Smooth muscle cell (in vitro differentiated cells): ENCODE results near the gene TMCO4. TPM values are rescaled to one million over a fixed set of nuclear protein-coding genes. Genes with fewer than 3 reads are reported as not detected.

Experiments
- DNase-seq: peaks from one replicate; lab custom pipeline; 2025; ENCODE audit not compliant: unreplicated experiment; lab: John Stamatoyannopoulos, UW
- H2AFZ ChIP-seq: fragments of 200-600 bp; sonication (generic); 2 replicates; pipeline ENCODE4 v1.6.0; 2016; ENCODE audit warnings: antibody characterized with exemption, low read depth, mild to moderate bottlenecking
- H3F3A ChIP-seq: fragments of 200-600 bp; sonication (generic); 2 replicates; pipeline ENCODE4 v1.6.0; 2017; ENCODE audit warnings: antibody characterized with exemption, low read depth
- H3K27ac ChIP-seq: fragments of 200-600 bp; sonication (generic); 2 replicates; pipeline ENCODE4 v1.5.1; 2016; ENCODE audit warnings: low read depth, mild to moderate bottlenecking
- H3K27me3 ChIP-seq: fragments of 200-600 bp; sonication (generic); 2 replicates; pipeline ENCODE4 v1.6.1; 2016; ENCODE audit warnings: low read depth, mild to moderate bottlenecking
- H3K36me3 ChIP-seq: fragments of 200-600 bp; sonication (generic); 2 replicates; pipeline ENCODE4 v1.5.1; 2016; ENCODE audit warnings: low read depth
- H3K4me1 ChIP-seq: fragments of 200-600 bp; sonication (generic); 2 replicates; pipeline ENCODE4 v1.5.1; 2016; ENCODE audit warnings: low read depth
- H3K4me2 ChIP-seq: fragments of 200-600 bp; sonication (generic); 2 replicates; pipeline ENCODE4 v1.6.0; 2016; ENCODE audit warnings: mild to moderate bottlenecking
- H3K4me3 ChIP-seq: fragments of 200-600 bp; sonication (generic); 2 replicates; pipeline ENCODE4 v1.5.1; 2016; ENCODE audit warnings: mild to moderate bottlenecking
- H3K79me2 ChIP-seq: fragments of 200-600 bp; sonication (generic); 2 replicates; pipeline ENCODE4 v1.6.0; 2016; ENCODE audit warnings: low read depth, mild to moderate bottlenecking
- H3K9ac ChIP-seq: fragments of 200-600 bp; sonication (generic); 2 replicates; pipeline ENCODE4 v1.6.0; 2016; ENCODE audit warnings: low read depth
- H3K9me3 ChIP-seq: fragments of 200-600 bp; sonication (generic); replicated peaks from 2 replicates; pipeline ENCODE4 v1.5.1; 2016; ENCODE audit warnings: low read depth
- H4K20me1 ChIP-seq: fragments of 200-600 bp; sonication (generic); 2 replicates; pipeline ENCODE4 v1.6.0; 2016; ENCODE audit warnings: low read depth
- CTCF ChIP-seq: fragments of 200-600 bp; sonication (generic); IDR thresholded peaks from 2 replicates; pipeline ENCODE4 v1.5.1; 2017; ENCODE audit warnings: borderline replicate concordance, mild to moderate bottlenecking, antibody characterized with exemption; ENCODE audit not compliant: insufficient read depth, poor library complexity, severe bottlenecking
- WGBS: methylation state at CpG from one replicate; pipeline ENCODE4 v1.1.7; 2016; ENCODE audit warnings: low lambda C conversion rate; 5-methylcytosine and 5-hydroxymethylcytosine counted together
- polyA plus RNA-seq: library from polyadenylated mRNA; unstranded; fragments of >200 nt; fragmentation: Nextera tagmentation; extraction: Ambion mirVana; gene quantifications from 2 replicates; pipeline ENCODE4 v1.2.1, GENCODE V29; 2016
- total RNA-seq: library from RNA; depleted of rRNA; stranded (reverse); fragments of >200 nt; gene quantifications from 2 replicates; pipeline ENCODE4 v1.2.3, GENCODE V29; 2014

Gene TMCO4
- total and polyA plus RNA-seq, 2 experiments from 2014 or later: 5.4 to 6.8 TPM

- DNase-seq: no peak
- H3K9ac ChIP-seq: peak overlapping the region; percentile 47
- no peaks in the 10 kb centered on the region for H3K9me3 ChIP-seq
- H4K20me1 ChIP-seq: peaks cover 19% of the 10 kb centered on the region
- H3K79me2 ChIP-seq: no peaks in the 10 kb centered on the region
- peaks cover 14% of the 10 kb centered on the region for H3K27me3 ChIP-seq
- H3K4me1 ChIP-seq: peaks cover 11% of the 10 kb centered on the region
- peak overlapping the region; percentile 93 for H3K4me2 ChIP-seq
- H3F3A ChIP-seq: no peaks in the 10 kb centered on the region
- H3K36me3 ChIP-seq: no peaks in the 10 kb centered on the region
- TF ChIP-seq CTCF: no peak
- H3K4me3 ChIP-seq: peak overlapping the region; percentile 65
- 2% methylated on average over 41 of the region's 71 CpGs for WGBS
- no peak overlapping the region for H3K27ac ChIP-seq
- peak overlapping the region; percentile 92 for H2AFZ ChIP-seq
Measured at GRCh38 chr1:19644681-19645410, 154.9 kb downstream of the TMCO4 start.

- Histone ChIP-seq H3K4me3 (peak overlapping the region; percentile 65), H2AFZ (peak overlapping the region; percentile 92), H3K9ac (peak overlapping the region; percentile 47), H3K36me3 (no peaks in the 10 kb centered on the region), H3K4me1 (peaks cover 11% of the 10 kb centered on the region), H4K20me1 (peaks cover 19% of the 10 kb centered on the region), H3K79me2 (no peaks in the 10 kb centered on the region), H3K27ac (no peak overlapping the region), H3K27me3 (peaks cover 14% of the 10 kb centered on the region), H3F3A (no peaks in the 10 kb centered on the region), H3K4me2 (peak overlapping the region; percentile 93), H3K9me3 (no peaks in the 10 kb centered on the region)
- TF ChIP-seq CTCF: no peak
- no peak for DNase-seq
- 2% methylated on average over 31 of the region's 51 CpGs for WGBS
Measured at GRCh38 chr1:19644395-19644680, 155.4 kb downstream of the TMCO4 start.

- peak within 1 kb of the TSS; percentile 47 for H3K9ac ChIP-seq
- DNase-seq: no peak
- peaks cover 11% of the 10 kb centered on the region for H3K4me1 ChIP-seq
- peaks cover 19% of the 10 kb centered on the region for H4K20me1 ChIP-seq
- H3K9me3 ChIP-seq: no peaks in the 10 kb centered on the region
- TF ChIP-seq CTCF: no peak
- H3K4me3 ChIP-seq: peak within 1 kb of the TSS; percentile 65
- peak within 1 kb of the TSS; percentile 92 for H2AFZ ChIP-seq
- H3K79me2 ChIP-seq: no peaks in the 10 kb centered on the region
- peak within 1 kb of the TSS; percentile 93 for H3K4me2 ChIP-seq
- H3K36me3 ChIP-seq: no peaks in the 10 kb centered on the region
- no peak within 1 kb of the TSS for H3K27ac ChIP-seq
- peaks cover 14% of the 10 kb centered on the region for H3K27me3 ChIP-seq
- H3F3A ChIP-seq: no peaks in the 10 kb centered on the region
- 12% methylated on average over 36 of the region's 90 CpGs for WGBS
Measured at GRCh38 chr1:19643602-19644394, 155.9 kb downstream of the TMCO4 start, which contains the start of gene NBL1. NBL1 (plus strand) TSS chr1:19644311; CDS start chr1:19655031, 10,720 bp downstream.
